ENCODE results near the gene ADAM15. TPM values are rescaled to one million over a fixed set of nuclear protein-coding genes. Genes with fewer than 3 reads are reported as not detected.

ADAM15 gene
- total and polyA plus RNA-seq, 2 of the 8 experiments (the other 6 are each of a cell fraction or from before 2014, with no cell fraction given) = 32.9 to 37.6 TPM

DNA sequence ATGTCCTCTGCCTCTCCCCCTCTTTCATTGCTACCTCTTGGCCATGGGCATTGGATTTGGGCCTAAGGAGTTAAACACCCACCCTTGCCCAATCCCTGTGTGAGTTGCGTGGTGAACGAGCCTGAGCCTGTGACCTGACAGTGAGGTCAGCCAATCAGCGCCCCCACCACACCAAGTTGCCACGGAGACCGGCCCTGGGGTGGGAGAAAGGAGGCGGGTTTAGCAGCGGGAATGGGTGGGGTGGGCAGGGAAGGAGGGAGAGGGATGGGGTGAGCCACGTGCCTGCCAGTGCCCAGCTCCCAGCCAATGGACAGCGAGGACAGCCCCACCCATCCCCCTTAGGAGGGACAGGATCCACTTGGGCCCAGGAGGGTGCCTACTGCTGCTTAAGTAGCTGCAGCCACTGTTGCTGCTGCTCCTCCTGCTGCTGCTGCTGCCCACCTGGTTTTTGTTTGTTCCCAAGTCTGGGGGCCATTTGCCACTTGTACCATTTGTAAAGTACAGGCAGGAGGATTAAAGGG lies 39.0 kb upstream of the ADAM15 start:
- Histone ChIP-seq H2BK120ac (replicated peaks; ENCODE audit: low read depth, low read length) (peak overlapping the region; percentile 7), H2BK12ac (ENCODE audit: low read depth, low read length) (peak overlapping the region; percentile 94; the same call in 1 of the 2 replicates), H3K4me3 (ENCODE audit: extremely low read depth in 1 of 4, insufficient read depth in 2 of 4, low read depth in 3 of 4, low read length in 4 of 4) (peak overlapping the region in 1 of 4 experiments; percentile 38; a peak in 1 of 8 replicates), H4K91ac (replicated peaks; ENCODE audit: insufficient read length, low read length) (peak overlapping the region; percentile 36), H3K9me3 (ENCODE audit: insufficient read depth in 2 of 2, low read depth in 1 of 2, low read length in 1 of 2) (no peaks in the 10 kb centered on the region), H3K4ac (replicated peaks; ENCODE audit: insufficient read length, low read depth, low read length) (peak overlapping the region; percentile 10), H3K18ac (ENCODE audit: extremely low read depth, low read length) (peak overlapping the region; percentile 87), H3K4me1 (replicated peaks in 1 of 4; ENCODE audit: control insufficient read depth in 3 of 4, insufficient read depth in 4 of 4, low read length in 3 of 4) (peaks cover 8 to 48% (median 39%) of the 10 kb centered on the region in 4 experiments), H2BK15ac (ENCODE audit: low read length) (peak overlapping the region; percentile 83; the same call in 1 of the 2 replicates), H3K23me2 (ENCODE audit: low read depth, low read length) (no peaks in the 10 kb centered on the region; the same call in 1 of the 2 replicates), H3K14ac (ENCODE audit: insufficient read length) (no peak overlapping the region), H3K36me3 (ENCODE audit: control insufficient read depth in 2 of 4, insufficient read depth in 4 of 4, low read length in 3 of 4) (peaks cover 0 to 29% (median 13%) of the 10 kb centered on the region in 4 experiments; a peak in 4 of 8 replicates), H3K56ac (replicated peaks; ENCODE audit: insufficient read length, low read depth, low read length) (no peak overlapping the region), H4K20me1 (replicated peaks in 1 of 2; ENCODE audit: control insufficient read depth in 1 of 2, insufficient read depth in 2 of 2, low read length in 2 of 2) (peaks cover 0 to 6% of the 10 kb centered on the region in 2 experiments), H3K23ac (ENCODE audit: insufficient read length) (no peak overlapping the region), H3K27ac (ENCODE audit: low read depth, low read length) (no peak overlapping the region), H4K5ac (ENCODE audit: insufficient read length, low read depth, low read length) (peak overlapping the region; percentile 53), H2AFZ (ENCODE audit: low read length) (no peak overlapping the region), H2BK5ac (ENCODE audit: low read depth, low read length) (peak overlapping the region; percentile 87), H3K27me3 (replicated peaks in 1 of 4; ENCODE audit: control insufficient read depth in 3 of 4, extremely low read depth in 1 of 4, insufficient read depth in 3 of 4, low read length in 3 of 4) (no peaks in the 10 kb centered on the region), H3K79me2 (ENCODE audit: control insufficient read depth in 1 of 2, insufficient read depth in 2 of 2, low read length in 2 of 2) (peaks cover 0 to 27% of the 10 kb centered on the region in 2 experiments; a peak in 3 of 4 replicates), H3K79me1 (ENCODE audit: low read depth, low read length) (peaks cover 10% of the 10 kb centered on the region), H2AK5ac (ENCODE audit: low read depth, low read length) (no peak overlapping the region), H3K4me2 (ENCODE audit: insufficient read depth in 1 of 2, low read depth in 2 of 2, low read length in 2 of 2) (peak overlapping the region; percentile 50 to 61; a peak in 3 of 4 replicates), H3K9ac (replicated peaks in 1 of 4; ENCODE audit: extremely low read depth in 1 of 4, low read depth in 3 of 4, low read length in 3 of 4) (no peak overlapping the region), H2BK20ac (ENCODE audit: low read length) (no peak overlapping the region), H4K8ac (ENCODE audit: extremely low read depth, insufficient read depth, low read length) (peak overlapping the region; percentile 15; the same call in 1 of the 2 replicates)
- ChIA-PET CTCF (ENCODE audit: partially characterized antibody) (interaction anchor here (1.1 to 18.6 kb wide), 4 partner anchors 14 to 49 kb away, joined by 3 to 354 read pairs (median 134); partner anchors contain the start of genes ADAM15, CKS1B, LENEP and ZBTB7B), POLR2A (ENCODE audit: partially characterized antibody) (interaction anchor here (0.6 to 14.8 kb wide), 10 partner anchors 7 to 69 kb away, joined by 3 to 128 read pairs (median 6); partner anchors contain the start of genes CKS1B, FLAD1, LENEP and SHC1)
- FAIRE-seq = peak; percentile 96
- 16% methylated on average over 5 of the region's 9 CpGs; no CpG with 5 or more reads in 1 of the 2 experiments for WGBS, 2 experiments (ENCODE audit: extremely low coverage in 1 of 2, insufficient coverage in 1 of 2, insufficient read length in 1 of 2, insufficient replicate concordance in 2 of 2, low coverage in 1 of 2, low lambda C conversion rate in 2 of 2, missing lambda C conversion rate in 1 of 2)
- DNase-seq (ENCODE audit: low read depth in 1 of 2, low spot score in 2 of 2) = peak; percentile 80 to 88
- TF ChIP-seq YY1 (IDR thresholded peaks at IDR 0.05; ENCODE audit: low read depth, low read length) (no peak), CHD2 (IDR thresholded peaks at IDR 0.05; ENCODE audit: low read length) (peak; percentile 73), TCF12 (IDR thresholded peaks at IDR 0.05; ENCODE audit: low read depth, low read length) (0 out of 2 replicates have a peak, but pooled peaks have one; percentile 56), SP1 (IDR thresholded peaks at IDR 0.05; ENCODE audit: low read depth, low read length) (peak; percentile 75; the same call in 1 of the 2 replicates), USF2 (IDR thresholded peaks at IDR 0.05; ENCODE audit: low read length) (peak; percentile 82), BACH1 (IDR thresholded peaks at IDR 0.05; ENCODE audit: low read length) (peak; percentile 5; the same call in 1 of the 2 replicates), KDM1A (IDR thresholded peaks at IDR 0.05; ENCODE audit: borderline replicate concordance, low read length) (peak; percentile 86; the same call in 1 of the 2 replicates), TEAD4 (IDR thresholded peaks at IDR 0.05; ENCODE audit: low read depth, low read length) (no peak)
- TF ChIP-seq, protein P1, sequence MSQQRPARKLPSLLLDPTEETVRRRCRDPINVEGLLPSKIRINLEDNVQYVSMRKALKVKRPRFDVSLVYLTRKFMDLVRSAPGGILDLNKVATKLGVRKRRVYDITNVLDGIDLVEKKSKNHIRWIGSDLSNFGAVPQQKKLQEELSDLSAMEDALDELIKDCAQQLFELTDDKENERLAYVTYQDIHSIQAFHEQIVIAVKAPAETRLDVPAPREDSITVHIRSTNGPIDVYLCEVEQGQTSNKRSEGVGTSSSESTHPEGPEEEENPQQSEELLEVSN (IDR thresholded peaks at IDR 0.05) = peak; percentile 83
- TF ChIP-seq, protein P2, sequence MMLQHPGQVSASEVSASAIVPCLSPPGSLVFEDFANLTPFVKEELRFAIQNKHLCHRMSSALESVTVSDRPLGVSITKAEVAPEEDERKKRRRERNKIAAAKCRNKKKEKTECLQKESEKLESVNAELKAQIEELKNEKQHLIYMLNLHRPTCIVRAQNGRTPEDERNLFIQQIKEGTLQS (IDR thresholded peaks at IDR 0.05; ENCODE audit: insufficient read depth, low read depth, low read length) = 0 out of 2 replicates have a peak, but pooled peaks have one; percentile 8

Data from H1 (cell line).